Progenitor cell of endocrine pancreas (in vitro differentiated cells): Measurements from ENCODE around the gene ASAP2. TPM values are rescaled to one million over a fixed set of nuclear protein-coding genes. Genes with fewer than 3 reads are reported as not detected.

Experiments used
- DNase-seq: peaks from one replicate; pipeline ENCODE4 v3.0.0; 2021; ENCODE audit warnings: low spot score; ENCODE audit not compliant: unreplicated experiment
- H3K27ac Mint-ChIP-seq: 2 replicates; pipeline ENCODE4 v1.8.0; 2021; ENCODE audit warnings: mild to moderate bottlenecking, moderate library complexity, mixed read lengths
- H3K27me3 Mint-ChIP-seq: 2 replicates; pipeline ENCODE4 v1.8.0; 2021; ENCODE audit warnings: mixed read lengths
- H3K36me3 Mint-ChIP-seq: 2 replicates; pipeline ENCODE4 v1.8.0; 2022; ENCODE audit warnings: mixed read lengths; ENCODE audit not compliant: insufficient read depth
- H3K4me1 Mint-ChIP-seq: 2 replicates; pipeline ENCODE4 v1.8.0; 2021; ENCODE audit warnings: low read depth, mixed read lengths
- H3K4me3 Mint-ChIP-seq: 2 replicates; pipeline ENCODE4 v1.8.0; 2021; ENCODE audit warnings: low read depth, mild to moderate bottlenecking, moderate library complexity, mixed read lengths
- H3K9me3 Mint-ChIP-seq: 2 replicates; pipeline ENCODE4 v1.8.0; 2021; ENCODE audit warnings: low read depth, mixed read lengths
- total RNA-seq: library from RNA; stranded (reverse); gene quantifications from 2 replicates; pipeline ENCODE4 v1.2.1, GENCODE V29; 2021
- TF ChIP-seq, protein P1 (sequence below): fragments of 200-600 bp; sonication (generic); IDR thresholded peaks from one replicate; pipeline ENCODE4 v1.5.0; 2021; ENCODE audit warnings: antibody characterized with exemption, mild to moderate bottlenecking; ENCODE audit not compliant: unreplicated experiment

ASAP2 gene
- total RNA-seq, 1 donor from 2014 or later = 65.4 TPM

DNA sequence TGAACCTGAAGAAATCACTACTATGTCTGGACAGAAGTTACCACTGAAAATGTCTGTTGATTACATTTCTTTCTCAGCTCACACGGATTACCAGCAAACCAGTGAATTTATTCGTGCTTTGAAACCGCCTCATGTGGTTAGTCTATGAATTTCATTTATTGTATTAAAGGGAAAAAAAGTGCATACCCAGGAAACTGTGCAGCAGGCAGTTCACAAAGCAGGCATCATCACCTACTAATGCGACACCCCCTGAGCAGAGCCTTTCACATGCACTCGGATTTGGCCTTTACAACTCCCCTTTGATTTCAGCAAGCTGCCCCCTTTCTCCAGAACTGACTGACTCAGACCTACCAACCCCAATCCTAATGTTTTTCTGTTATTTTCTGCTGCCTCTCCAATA is 236.9 kb downstream of the ASAP2 start:
- DNase-seq = no peak
- peak overlapping the region; percentile 6 for H3K27ac Mint-ChIP-seq
- TF ChIP-seq, protein P1, sequence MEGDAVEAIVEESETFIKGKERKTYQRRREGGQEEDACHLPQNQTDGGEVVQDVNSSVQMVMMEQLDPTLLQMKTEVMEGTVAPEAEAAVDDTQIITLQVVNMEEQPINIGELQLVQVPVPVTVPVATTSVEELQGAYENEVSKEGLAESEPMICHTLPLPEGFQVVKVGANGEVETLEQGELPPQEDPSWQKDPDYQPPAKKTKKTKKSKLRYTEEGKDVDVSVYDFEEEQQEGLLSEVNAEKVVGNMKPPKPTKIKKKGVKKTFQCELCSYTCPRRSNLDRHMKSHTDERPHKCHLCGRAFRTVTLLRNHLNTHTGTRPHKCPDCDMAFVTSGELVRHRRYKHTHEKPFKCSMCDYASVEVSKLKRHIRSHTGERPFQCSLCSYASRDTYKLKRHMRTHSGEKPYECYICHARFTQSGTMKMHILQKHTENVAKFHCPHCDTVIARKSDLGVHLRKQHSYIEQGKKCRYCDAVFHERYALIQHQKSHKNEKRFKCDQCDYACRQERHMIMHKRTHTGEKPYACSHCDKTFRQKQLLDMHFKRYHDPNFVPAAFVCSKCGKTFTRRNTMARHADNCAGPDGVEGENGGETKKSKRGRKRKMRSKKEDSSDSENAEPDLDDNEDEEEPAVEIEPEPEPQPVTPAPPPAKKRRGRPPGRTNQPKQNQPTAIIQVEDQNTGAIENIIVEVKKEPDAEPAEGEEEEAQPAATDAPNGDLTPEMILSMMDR = no peak
- H3K9me3 Mint-ChIP-seq = no peaks in the 10 kb centered on the region
- H3K36me3 Mint-ChIP-seq = peaks cover 29% of the 10 kb centered on the region
- peaks cover 2% of the 10 kb centered on the region for H3K4me1 Mint-ChIP-seq
- no peak overlapping the region for H3K4me3 Mint-ChIP-seq
- H3K27me3 Mint-ChIP-seq = no peaks in the 10 kb centered on the region

DNA sequence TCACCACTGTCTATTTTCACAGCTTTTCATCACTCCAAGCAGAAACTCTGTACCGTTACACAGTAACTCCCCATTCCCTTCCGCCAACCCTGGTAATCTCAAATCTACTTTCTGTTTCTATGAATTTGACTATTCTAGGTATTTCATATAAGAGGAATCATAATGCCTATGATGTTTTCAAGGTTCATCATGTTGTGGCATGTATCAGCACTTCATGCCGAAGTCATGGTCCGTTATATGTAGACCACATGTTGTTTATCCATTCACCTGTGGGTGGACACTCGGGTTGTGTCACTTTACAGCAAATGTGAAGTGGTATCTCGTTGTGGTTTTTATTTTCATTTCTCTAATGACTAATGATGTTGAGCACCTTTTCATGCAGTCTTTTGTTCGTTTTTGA is 238.5 kb downstream of the ASAP2 start:
- TF ChIP-seq, protein P1 = no peak
- Mint-ChIP-seq H3K4me3 (no peak overlapping the region), H3K27ac (no peak overlapping the region), H3K36me3 (peaks cover 28% of the 10 kb centered on the region), H3K4me1 (peaks cover 2% of the 10 kb centered on the region), H3K27me3 (no peaks in the 10 kb centered on the region), H3K9me3 (no peaks in the 10 kb centered on the region)
- DNase-seq = no peak

DNA sequence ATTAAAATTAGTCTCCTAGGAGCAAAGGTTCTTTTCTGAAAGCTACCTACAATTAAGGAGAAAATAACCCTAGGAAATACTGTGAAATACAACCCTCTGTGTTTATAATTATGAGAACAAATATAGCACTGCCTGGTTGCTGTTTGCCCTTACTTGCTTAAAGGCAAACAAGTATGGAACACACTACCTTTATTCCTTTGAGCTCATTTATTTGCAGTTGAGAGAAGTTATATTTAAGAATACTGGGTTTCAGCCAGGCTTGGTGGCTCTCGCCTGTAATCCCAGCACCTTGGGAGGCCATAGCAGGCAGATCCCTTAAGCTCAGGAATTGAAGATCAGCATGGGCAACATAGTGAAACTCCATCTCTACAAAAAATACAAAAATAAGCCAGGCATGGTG is 244.6 kb downstream of the ASAP2 start:
- H3K4me1 Mint-ChIP-seq = no peaks in the 10 kb centered on the region
- H3K4me3 Mint-ChIP-seq = no peak overlapping the region
- H3K9me3 Mint-ChIP-seq = no peaks in the 10 kb centered on the region
- no peaks in the 10 kb centered on the region for H3K27me3 Mint-ChIP-seq
- no peak for DNase-seq
- H3K36me3 Mint-ChIP-seq = peaks cover 10% of the 10 kb centered on the region
- TF ChIP-seq, protein P1 = no peak
- peak overlapping the region; percentile 64 for H3K27ac Mint-ChIP-seq

Other genes with a start within 250 kb of the ASAP2 start
- 49.8 and 58.9 TPM in 2 replicates for gene MBOAT2, start 203.1 kb upstream of the ASAP2 start, total RNA-seq
- gene ITGB1BP1, start 216.7 kb downstream of the ASAP2 start, total RNA-seq = 40.7 and 41.8 TPM in 2 replicates
- 60.3 and 60.4 TPM in 2 replicates for gene CPSF3, start 216.8 kb downstream of the ASAP2 start, total RNA-seq